GM21390 (cell line): Measurements from ENCODE around the gene CLDN7.

ENCODE experiments used
- ATAC-seq: cut with Tn5 transposase; IDR thresholded peaks from one replicate; pipeline ENCODE4 v1.9.1; 2021; ENCODE audit not compliant: unreplicated experiment

The CLDN7 gene

DNA sequence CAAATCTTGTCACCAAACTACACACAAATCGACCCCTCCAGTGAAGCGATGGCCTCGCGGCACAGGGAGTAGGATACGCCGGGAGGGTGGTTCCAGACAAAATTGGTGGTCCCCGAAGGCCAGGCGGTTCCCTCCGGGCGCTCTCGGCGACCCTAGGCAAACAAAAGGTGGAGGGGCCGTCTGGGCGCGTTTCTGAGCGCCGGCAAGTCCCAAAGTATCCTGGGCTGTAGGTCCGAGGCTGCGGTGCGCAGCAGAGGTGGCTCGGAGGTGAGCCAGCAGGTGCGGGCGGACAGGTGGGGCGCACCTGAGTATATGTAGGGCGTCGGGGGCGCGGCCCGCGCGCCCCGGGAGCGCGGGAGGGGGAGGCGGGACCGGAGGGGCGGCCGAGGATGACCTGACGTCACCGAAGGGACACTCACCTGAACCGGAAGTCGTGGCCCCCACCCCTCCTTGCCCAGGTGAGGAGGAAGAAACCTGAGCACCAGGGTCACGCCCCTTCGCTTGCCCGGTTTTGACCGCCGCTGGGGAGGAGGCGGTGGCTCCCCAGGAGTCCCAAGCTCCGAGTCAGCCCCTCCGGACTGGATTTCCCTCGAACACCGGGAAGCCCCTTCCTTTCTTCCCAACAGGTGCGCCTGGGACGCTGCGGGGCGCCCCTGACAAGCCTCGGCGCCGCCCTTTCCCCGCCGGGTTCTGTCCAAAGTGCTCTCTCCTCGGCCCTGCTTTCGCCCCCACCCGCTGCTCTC lies at the start of gene CLDN7:
CLDN7 (minus strand) TSS at position 287 of the 743 bp plus-strand sequence. CDS start 435 bp downstream, outside the sequence.
- no peak for ATAC-seq

GRCh38 chr17:7311110-7311705 lies 48.9 kb upstream of the CLDN7 start:
- ATAC-seq, result no peak

DNA sequence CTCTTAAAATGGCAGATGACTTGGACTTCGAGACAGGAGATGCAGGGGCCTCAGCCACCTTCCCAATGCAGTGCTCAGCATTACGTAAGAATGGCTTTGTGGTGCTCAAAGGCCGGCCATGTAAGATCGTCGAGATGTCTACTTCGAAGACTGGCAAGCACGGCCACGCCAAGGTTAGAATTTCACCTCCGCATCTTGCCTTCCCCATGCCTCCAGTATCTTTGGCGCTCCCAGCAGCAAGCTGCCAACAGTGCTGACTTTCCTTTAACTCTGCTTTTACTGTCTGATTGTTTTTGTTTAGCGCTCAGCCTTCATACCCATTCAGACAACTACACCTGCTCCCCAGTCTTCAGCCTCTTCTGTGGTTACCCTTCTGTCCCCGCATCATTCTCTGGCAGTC lies 47.4 kb upstream of the CLDN7 start:
- no peak for ATAC-seq

DNA sequence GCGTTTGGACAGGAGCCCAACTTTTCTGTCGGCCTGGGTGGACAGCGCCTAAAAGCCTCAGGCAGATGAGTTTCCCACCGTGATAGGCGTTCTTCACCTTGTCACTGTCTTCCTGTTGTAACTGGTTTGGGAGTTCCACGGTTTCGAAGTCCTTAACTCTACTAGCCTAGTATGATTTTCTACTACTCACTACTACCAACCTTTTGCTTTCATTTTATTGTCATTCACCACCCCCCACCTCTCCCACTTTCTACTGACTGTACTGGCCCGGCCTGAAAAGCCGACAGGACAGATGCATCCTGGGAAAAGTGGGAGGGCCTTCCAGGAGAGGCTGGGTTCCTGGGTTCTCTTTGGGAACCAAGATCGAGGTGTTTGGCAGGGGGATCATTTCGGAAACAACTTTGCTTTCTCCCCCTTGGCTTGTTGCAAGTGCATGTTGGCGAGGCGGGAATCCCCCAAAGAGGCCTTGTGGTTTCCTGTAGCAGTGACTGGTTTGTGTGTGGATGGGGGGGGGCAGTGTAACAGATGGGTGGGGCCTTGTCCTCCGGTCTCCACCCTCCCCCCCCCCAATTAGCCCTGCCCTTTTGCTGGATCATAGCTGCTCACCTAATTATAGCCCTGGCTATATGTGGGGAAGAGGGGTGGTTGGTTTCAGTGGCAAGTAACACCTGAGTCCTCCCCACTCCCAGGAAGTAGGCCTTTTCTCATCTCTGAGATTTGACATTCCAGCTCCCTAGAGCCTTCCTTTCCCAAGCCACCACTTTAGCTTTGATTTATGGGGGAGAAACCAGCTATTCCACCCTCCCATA lies 46.6 kb upstream of the CLDN7 start:
- ATAC-seq, result peak; percentile 29

DNA sequence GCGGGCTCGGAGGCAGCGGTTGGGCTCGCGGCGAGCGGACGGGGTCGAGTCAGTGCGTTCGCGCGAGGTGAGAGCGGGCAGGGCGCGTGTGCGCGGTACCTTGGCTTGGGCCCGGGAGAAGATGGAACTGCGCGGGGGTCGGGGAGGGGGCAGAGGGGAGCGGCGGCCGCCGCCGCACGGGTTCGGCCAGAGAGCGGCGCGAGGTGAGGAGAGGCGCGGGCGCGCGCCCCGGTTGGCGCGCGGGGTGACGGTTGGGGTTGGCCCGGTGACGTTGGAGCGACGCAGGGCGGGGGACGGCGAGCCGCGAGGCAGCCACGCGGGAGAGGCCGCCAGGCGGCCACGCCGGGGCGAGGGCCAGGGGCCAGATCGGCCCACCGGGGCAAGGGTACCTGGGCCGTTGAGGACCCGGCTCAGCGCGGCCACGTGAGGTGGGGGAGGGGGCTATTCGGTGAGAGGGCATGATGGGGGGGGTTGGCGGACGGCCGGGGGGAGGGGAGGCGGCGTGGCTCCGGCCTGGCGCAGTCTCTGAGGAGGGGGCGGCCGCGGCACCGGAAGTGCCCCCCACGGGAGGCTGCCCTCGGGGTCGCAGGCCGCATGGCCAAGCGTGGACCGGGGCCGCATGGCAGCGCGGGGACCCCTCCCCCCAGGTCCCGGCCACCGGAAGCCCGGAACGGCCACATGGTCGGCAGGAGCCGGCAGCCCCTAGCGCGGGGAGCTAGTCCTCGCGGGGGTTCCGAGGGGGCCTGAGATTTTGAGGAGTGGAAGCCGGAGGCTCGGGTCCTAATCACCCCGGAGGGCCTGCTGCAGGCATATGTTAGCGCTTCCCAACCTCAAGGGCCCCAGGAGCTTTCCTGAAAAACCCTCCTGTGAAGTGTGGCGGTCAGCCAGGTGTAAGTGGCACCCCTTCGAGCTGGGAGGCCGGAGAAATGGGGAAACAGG lies 45.7 kb upstream of the CLDN7 start:
- no peak for ATAC-seq

DNA sequence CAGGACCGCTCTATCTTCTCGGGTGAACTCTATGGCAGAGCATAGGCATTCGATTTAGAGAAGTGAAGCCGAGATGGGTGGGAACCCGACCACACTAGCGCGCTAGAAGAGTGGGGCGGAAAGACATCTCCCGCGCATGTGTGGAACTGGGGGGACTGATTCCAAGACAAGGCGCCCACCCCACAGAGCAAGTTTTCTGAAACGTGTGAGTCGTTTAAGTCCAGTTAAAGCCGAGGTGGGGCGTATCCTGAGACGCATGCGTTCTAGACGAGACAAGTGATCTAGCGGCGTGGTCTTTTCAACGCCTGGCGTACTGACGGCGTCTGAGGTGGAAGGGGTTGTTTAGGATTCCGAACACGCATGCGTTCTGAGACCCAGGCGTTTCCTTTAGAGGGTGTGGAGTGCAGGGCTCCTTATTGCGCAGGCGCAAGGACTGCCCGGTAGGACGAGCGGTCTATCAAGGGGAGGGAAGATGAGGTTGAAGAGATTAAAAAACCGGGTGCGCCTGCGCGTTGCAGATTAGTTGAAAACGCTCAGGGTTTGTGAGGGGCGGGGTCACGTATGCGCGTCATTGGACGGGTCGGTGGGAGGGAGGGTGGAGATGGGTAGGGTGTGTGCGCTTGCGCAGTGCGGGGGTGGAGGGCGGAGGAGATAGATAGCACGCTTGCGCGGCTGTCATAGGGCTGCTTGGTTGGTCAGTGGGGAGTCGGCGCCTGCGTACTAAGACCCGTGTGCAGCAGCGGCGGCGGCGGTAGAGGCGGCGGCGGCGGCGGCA lies 44.8 kb upstream of the CLDN7 start, which contains the start of gene EIF5A:
EIF5A (plus strand) TSS at position 718 of the 775 bp plus-strand sequence. CDS start 2,008 bp downstream, outside the sequence.
- peak; percentile 66 for ATAC-seq

DNA sequence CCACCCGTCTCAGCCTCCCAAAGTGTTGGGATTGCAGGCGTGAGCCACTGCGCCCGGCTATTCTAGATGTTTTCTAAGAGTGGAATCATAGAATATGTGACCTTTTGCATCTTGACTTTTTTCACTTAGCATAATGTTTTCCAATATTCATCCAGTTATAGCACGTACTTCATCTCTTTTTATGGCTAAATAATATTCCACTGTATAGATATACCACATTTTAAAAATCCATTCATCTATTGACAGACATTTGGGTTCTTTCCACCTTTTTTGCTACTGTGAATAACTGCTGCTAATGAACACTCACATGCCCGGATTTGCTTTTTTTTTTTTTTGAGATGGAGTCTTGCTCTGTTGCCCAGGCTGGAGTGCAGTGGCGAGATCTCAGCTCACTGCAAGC lies 41.9 kb upstream of the CLDN7 start:
- ATAC-seq, result no peak

DNA sequence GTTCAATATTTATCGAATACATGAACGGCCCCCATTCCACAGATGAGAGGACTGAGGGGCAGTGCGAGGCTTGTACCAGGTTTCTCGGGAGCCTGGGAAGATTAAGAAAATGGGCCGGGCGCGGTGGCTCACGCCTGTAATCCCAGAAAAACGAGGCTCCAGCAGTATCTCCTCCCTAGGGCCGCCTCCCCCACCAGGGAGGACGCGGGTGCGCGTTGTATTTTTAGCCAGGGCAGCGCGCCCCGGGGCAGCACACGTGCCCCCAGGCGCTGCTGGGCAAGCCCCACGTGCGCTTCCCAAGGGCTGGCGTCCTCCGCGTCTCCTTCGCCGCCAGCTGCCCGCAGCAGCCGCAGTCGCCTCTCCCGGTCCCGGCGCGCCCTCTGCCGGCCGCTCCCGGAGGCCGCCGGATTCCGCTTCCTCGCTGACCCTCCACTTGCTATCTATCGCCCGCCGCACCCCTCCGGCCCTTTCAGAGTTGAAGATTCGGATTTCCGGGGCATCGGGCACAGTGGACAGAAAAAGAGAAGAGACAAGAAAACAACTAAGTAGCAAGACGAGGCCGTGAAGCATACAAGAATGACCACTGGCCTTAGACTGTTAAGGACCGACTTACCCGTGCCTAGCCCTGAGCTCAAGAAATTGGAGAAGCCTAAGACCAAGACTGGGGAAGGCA lies 34.0 kb upstream of the CLDN7 start:
- ATAC-seq, result no peak

GRCh38 chr17:7295230-7296180 lies 33.2 kb upstream of the CLDN7 start:
- ATAC-seq, result no peak

GRCh38 chr17:7294614-7295153 lies 32.4 kb upstream of the CLDN7 start, which contains the start of gene YBX2:
Gene YBX2 (minus strand): TSS chr17:7294639. CDS start chr17:7294500, 139 bp downstream.
- no peak for ATAC-seq

- no peak for ATAC-seq
These were observed 31.7 kb upstream of the CLDN7 start for GRCh38 chr17:7293816-7294613.

GRCh38 chr17:7293159-7293558 lies 30.9 kb upstream of the CLDN7 start:
- ATAC-seq, result no peak

- no peak for ATAC-seq
These were observed 30.5 kb upstream of the CLDN7 start for GRCh38 chr17:7292729-7293128.

DNA sequence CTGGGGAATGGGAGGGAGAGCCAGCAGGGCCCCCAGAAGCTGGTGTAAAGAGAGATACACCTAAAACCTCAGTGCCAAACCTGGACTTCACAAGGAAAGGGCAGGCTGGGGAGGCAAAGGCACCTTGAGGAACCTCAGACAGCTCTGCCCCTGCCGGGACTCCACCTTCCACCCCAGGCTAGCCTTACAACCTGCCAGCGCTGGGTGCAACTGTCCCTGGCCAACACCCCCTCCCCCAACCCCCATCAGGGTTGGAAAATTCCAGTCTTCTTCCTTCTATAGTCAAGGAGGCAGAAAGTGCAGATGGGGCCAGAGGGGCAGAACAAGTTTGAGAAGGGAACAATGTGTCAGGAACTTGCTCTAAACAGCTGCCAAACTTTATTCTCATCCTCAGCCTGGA lies 29.9 kb upstream of the CLDN7 start:
- no peak for ATAC-seq

- ATAC-seq, result no peak
These were observed 28.4 kb upstream of the CLDN7 start for GRCh38 chr17:7290685-7291084.

GRCh38 chr17:7290166-7290565 lies 27.9 kb upstream of the CLDN7 start:
- no peak for ATAC-seq
